ENCODE measurements around the gene SMIM27. TPM values are rescaled to one million over a fixed set of nuclear protein-coding genes. Genes with fewer than 3 reads are reported as not detected.

Gene SMIM27
- total and polyA plus RNA-seq, 2 of the 8 experiments (the other 6 are each of a cell fraction or from before 2014, with no cell fraction given) = 3.6 to 18.1 TPM

DNA sequence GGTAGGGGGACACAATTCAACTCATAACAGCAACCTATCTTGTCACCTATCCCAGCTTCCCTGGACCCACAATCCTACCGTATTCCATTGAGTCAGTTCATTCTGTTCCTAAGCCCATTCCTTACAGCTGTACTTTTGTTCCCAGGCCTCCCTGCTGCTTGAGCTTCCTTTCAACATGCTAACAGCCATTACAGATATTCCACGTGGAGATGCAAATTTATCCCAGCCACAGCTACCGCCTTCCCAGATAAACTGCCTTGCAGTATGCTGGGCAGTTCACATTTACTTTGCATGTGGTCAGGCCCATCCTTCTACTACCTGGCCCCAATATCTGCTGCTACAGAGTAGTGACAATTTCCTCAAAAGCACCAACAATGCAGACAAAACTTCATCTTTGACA, 49.1 kb upstream of the SMIM27 start (continued):
- TF ChIP-seq RXRA (IDR thresholded peaks at IDR 0.05; ENCODE audit: insufficient read depth, low read depth, low read length) = no peak

Measured in H1 (cell line).